GF-D8 (cell line): ENCODE data around the gene GJB4.
"Not testable (repeated sequence)": the region's sequence is repeated elsewhere in the genome, so short reads cannot be mapped to it uniquely, and the experiment has no call there.

Experiments
- DNase-seq: peaks from one replicate; lab custom pipeline; 2025; lab: John Stamatoyannopoulos, UW

GJB4 gene

DNA sequence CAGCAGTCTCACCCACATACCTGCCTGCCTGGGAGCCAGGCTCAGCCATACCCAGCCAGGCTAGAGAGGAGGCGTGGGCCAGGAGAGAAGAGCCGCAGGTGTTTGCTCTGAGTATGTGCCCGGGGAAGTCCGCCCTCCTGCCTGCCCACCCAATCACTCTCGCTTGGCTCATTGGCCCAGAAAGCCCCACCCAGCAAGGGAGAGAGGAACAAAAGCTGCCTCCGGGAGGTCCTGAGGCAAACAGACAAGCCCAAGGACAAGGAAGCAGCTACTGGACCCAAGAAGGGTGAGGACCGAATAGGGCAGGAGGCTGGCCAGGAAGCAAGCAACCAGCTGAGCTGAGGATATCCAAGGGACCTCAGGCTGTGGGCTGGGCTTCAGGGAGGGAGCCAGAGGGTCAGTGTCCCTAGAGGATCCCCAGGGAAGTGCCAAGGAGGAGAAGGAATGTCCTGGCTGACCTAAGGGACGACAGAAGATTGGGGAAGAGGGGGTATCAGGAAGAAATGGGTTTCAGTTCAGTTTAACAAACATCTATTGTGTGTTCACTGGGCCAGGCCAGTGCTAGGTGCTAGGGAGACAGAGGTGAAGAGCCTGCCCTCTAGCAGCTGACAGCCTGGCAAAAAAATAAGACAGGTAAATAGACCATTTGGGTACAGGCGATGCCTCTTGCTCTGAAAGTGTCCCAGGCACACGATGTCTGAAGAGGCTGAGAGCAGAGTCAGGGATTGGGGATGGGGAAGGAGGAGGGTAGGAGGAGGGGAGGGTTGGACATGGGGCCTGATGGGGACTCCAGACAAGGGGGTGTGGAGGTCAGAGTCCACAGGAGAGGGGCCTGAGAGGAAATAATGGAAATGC lies at the start of gene GJB4:
TSS of gene GJB4 (plus strand) at position 238 of the 855 bp plus-strand sequence. CDS start 1,515 bp downstream, outside the sequence.
- DNase-seq = no peak

DNA sequence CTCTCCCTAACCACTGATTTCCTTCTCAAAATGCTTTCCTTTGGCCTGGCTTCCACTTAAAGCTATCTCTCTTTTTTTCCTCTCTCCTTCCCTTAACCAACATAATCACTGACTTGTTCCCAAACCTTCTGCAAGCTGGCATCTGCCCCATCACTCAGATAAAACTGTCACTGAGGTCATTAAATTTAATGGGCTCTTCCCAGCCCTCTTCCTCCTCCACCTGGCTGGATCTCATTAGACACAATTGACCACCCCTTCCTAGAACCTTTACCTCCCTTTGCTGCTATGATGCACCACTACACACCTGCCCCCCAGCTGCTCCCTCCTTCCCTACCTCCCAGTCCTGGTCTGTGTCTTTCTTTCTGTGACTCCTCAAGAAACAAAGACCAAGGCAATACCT lies 48.7 kb upstream of the GJB4 start:
- no peak for DNase-seq

DNA sequence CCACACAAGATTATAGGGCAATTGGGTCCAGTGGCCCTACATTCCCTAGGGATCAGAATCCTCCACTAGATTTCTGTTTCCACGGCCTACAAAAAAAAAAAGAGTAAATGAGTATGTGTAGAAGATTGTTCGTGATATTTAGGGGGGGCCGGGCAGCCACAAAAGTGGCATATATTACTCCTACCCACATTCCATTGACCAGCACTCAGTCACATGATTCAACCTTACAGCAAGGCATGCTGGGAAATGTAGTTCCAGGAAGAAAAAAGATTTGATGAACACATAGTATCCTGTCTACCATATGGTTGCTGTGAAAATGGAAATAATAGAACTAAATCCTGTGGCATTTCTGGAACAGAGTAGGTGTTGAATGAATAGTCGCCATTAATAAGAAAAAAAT lies 48.1 kb upstream of the GJB4 start:
- DNase-seq = no peak

DNA sequence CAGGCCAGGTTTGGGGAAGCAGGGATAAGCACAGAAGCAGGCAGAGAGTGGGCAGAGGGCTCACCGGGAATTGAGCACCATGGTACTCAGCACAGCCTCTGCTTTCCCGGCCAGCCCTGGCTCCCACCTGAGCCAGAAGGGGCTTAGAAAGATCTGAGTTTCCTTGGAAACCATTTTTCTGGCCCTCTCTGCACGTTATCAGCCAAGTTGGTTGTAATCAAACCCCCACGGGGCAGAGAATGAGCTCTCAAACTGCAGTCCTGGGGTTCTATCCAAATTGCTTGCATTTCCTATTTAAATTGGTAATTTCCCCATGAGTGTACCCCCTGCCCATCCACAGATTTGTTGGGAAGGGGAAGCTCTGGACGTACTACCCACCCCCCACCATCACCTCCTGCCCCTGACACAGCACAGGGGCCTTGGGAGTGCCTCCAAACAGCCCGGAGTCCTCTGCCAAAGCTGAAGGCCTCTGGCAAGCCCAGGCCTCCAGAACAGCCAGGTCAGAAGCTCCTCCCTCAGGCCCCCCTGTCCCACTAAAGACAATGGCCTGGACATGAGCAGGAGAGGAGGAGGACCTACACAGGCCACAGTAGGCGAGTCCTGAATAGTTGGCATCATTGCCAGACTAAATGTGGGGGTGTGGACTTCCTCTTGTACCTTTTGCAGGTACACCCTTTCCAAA lies 47.4 kb upstream of the GJB4 start:
- no peak for DNase-seq

DNA sequence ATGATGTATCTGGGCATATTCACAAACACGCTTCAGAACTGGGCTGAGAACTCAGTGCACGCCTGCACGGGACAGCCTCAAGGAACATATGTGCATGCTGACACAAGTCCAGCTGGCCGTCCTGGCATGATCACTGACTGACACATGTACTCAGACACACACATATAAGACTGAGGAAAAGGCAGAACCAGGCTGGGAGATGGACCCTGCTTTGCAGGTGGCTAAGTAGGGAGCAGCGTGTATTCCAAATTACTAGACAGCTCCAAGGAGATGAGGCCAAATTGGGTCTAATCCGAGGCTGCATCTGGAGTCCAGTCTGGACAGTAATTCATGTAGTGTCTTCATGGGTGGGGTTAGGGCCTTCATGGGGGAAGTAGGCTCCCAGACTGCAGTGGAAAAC lies 46.1 kb upstream of the GJB4 start:
- no peak for DNase-seq

- DNase-seq = no peak
Observed at GRCh38 chr1:34714386-34714785, 45.2 kb upstream of the GJB4 start.

- no peak for DNase-seq
Observed at GRCh38 chr1:34715139-34715538, 44.4 kb upstream of the GJB4 start.

DNA sequence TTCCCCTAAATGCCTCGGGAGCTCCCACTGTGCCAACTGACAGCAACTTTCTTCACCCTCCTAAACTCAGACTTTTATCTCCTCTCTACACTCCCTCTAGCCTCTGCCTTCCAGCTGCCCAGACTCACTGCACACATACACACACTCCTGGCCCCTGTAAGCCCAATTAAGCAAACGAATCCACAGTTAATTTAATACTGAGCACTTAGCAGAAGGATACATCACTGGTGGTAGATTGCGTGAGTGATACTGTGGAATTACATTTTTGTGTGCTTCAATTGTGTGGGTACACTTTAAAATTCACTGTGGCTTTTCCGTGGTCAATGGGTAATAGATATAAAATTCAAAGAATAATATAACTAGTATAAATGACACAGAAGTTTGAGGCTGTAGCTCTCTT lies 38.3 kb upstream of the GJB4 start:
- DNase-seq = no peak

GRCh38 chr1:34721646-34722355 lies 37.7 kb upstream of the GJB4 start:
- no peak for DNase-seq

DNA sequence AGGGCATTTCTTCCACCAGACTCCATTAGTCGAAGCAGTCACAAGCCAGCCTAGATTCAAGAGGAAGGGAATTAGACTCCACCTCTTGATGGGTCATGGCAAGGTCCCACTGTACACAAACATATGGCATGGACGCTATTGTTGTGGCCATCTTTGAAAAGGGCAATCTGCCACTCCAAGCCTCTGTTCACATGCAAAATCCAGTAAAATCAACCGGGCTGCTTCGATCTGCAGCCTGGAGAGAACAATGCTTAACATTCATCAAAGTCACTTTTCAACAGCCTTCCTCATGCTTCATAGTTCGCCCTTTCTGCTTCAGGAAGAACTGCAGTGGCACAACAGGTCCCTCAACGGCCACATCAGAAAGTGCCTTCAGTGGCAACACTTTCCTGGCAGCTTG lies 32.7 kb upstream of the GJB4 start:
- no peak for DNase-seq

DNA sequence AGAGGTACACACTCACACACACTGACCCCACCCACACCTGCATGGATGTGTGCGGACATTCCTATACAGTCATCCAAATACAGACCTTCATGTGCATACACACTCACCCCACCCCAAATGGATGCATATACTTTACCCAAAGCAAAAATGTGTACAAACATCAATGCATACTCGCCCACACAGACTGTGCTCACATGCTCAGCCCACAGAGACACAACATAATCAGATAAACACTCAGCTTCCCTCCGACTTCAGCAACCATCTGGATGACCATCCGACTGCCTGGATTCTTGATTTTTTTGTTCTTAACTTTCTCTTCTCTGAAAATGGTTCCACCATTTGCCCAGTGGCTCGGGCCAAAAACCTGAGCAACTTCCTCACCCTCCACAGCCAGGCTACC lies 29.1 kb upstream of the GJB4 start:
- DNase-seq = no peak

DNA sequence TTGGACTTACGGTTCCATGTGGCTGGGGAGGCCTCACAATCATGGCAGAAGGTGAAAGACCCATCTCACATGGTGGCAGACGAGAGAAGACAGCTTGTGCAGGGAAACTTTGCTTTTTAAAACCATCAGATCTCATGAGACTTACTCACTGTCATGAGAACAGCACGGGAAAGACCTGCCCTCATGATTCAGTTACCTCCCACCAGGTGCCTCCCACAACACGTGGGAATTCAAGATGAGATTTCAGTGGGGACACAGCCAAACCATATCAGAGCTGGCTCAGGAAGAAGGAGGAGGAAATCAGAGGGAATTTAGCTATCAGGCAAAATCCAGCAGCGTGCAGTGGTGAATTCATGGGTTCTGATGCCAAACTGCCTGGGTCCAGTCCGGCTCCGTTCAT lies 26.7 kb upstream of the GJB4 start:
- not testable (repeated sequence) for DNase-seq

DNA sequence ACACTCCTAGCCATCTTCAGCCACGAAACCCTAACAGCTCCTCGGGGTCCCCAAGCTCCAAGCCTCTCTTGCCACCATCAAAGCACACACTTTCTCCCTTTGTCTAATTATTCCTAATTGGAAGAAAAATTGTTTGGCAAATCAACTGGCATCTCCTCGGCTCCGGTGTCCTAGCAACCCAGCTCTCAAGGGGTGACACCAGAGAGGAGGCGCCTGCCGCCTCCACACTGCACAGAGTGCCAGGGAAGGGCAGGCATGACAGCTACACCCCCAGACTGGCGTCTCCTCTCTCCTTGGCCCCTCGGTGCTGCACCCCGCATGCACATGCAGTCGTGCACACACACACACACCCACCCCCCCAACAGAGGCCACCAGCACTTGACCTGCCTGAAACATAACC lies 22.8 kb upstream of the GJB4 start:
- no peak for DNase-seq

- not testable (repeated sequence) for DNase-seq
Observed at GRCh38 chr1:34737236-34737635, 22.3 kb upstream of the GJB4 start.

- DNase-seq = no peak
Observed at GRCh38 chr1:34739613-34740012, 19.9 kb upstream of the GJB4 start.

GRCh38 chr1:34740161-34740868 lies 19.2 kb upstream of the GJB4 start:
- no peak for DNase-seq

DNA sequence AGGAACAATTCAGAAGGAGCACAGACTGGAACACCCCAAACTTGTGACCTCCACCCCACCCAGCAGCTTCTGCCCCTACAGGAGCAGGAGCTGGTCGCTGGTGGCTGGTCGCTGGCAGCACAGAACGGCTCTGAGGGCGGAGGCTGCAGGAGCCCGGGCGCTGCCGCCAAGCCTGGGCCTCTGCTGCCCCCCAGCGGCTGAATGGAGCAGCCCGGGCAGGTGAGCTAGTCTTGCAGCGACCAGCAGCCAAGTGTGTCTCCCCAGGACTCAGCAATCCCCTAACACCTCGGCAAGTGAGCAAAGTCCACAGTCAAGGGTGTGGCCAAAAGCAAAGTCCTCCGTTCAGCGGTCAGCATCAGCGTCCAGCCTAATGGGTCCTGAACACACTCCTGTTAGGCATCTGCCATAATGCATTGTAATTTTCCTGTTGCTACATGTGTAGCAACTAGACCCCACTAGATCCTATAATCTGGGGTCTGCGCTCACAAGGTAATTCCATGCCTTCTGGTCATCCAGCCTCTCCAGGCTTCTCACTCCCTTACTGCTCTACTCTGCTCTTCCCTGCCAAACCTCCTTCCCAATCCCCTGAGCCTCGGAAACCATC lies 16.8 kb upstream of the GJB4 start:
- DNase-seq = no peak

DNA sequence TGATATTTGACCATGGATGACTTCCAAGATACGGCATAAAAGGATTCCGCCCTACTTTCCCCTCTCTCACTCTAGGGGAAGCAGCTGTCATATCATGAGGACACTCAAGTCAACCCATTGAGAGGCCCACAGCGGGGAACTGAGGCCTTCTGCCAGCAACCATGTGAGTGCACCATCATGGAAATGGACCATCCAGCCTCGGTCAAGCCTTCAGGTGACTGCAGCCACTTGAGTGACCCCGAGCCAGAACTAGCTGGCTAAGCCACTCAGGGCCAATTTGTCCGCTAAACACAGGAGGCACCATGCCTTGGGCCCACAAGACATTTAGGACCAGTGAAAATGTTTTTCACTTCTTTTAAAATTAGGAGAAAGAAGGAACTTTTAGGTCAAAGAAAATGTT lies 15.8 kb upstream of the GJB4 start:
- DNase-seq = no peak

GRCh38 chr1:34744851-34745250 lies 14.7 kb upstream of the GJB4 start:
- no peak for DNase-seq

- no peak for DNase-seq
Observed at GRCh38 chr1:34745666-34746065, 13.9 kb upstream of the GJB4 start.

GRCh38 chr1:34746101-34746500 lies 13.4 kb upstream of the GJB4 start:
- no peak for DNase-seq
